HG03108 (cell line): ENCODE measurements around the gene MYO7B.

ENCODE experiments used
- ATAC-seq: cut with Tn5 transposase; IDR thresholded peaks from one replicate; pipeline ENCODE4 v1.9.1; 2021; ENCODE audit warnings: moderate library complexity; ENCODE audit not compliant: unreplicated experiment

MYO7B gene

DNA sequence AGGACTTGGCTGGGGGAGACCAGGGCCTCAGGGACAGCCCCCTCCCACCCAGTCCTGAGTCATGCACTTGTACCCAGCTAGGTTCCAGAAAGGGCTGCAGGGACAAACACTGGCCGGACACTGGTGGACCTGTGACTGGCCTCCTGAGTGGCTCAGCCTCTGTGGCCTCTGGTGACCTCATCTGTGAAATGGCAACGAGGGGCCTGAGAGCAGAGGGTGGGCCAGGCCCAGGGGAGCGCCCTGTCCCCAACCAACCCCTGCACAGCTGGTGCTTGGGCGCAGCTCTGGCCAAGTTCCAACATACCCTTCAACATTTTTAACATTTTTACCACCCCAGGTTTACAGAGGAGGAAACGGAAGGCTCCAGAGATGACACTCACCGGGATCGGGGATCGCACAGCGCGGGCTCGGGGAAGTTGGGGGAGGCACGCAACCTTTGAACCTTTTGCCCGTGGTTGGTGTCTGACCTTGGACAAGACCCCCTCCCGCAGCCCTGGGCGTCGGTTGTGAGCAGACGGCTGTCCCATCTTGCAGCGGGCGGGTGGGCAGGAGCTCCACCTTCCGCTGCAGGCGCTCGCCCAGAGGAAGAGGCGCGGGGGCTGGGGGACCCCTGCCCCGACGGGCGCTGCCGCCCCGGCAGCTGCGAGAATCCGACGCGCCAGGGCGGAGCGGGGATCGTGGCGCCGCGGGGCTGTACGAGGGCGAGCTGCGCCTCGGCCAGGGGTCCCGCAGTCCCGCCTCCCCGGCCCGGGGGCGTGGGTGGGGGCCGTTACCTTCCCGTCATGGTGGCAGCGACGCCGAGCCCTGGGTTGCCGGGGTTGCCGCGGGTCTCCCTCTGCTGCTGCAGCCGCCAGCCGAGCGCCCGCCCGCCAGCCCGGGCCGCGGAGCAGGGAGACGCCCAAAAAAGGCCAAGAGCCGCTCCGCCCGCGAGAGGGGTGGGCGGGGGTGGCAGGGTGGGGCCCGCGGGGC, 139.0 kb downstream of the MYO7B start:
- no peak for ATAC-seq

DNA sequence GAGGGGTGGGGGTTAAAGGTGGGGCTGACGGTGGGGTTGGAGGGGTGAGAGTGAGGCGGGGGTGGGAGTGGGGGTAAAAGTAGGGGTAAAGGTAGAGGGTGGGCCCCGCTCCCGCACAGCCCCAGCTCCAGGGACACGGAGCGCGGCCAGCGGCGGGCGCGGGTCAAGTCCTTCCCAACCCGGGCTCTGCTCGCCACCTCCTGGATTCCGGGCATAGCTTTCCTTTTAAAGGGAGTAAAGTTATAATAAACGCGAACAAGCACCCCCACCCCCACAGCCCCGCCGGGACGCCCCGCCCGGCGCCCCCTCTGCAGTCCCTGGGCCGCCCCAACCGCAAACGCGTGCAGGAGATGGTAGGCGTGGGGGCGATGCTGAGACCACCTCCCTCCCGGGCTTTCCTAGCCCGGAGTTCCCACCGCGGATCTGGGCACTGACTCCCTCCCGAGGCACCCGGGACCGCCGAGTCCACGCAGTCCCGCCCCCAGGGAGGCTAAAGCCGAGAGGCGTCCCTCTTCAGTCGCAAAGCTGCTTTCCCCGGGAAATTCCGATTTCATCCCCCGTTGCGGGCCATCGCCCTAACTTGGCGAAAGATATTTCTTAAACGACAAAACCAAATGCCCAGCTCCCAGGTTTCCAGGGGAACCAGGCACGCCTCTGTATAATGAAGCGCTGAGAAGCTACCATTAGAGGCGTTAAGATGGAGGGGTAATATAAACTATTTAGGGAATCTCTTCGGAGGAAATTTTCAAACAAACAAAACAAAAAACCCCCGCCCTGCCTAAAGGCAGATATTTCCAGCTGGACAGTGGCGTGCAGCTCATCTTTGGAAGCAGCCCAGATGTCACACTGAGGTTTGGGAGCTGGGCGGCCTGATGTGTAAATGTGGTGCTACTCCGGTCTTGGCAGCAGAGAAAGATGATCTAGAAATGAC, 140.1 kb downstream of the MYO7B start, which contains the start of gene LIMS2:
TSS of gene LIMS2 (minus strand) at position 200 of the 931 bp plus-strand sequence. CDS start 506 bp downstream, outside the sequence.
- no peak for ATAC-seq

DNA sequence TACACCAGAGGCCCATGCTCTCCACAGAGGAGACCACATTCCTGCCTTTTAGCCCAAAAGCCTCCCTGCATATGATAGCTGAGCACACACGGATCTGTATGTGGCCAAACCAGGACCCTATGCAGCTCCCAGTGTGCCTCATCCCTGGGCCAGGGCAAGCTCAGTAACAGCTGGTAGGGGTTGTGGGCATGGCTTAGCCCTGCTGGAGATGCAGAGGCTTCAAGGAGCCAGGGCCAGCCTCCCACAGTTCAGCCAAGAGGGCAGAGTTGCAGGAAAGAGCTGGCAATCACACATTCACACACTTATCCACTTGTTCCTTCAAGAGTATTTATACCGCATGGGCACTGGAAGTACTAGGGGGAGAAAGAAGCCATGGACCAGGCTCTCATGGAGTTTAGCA, 141.4 kb downstream of the MYO7B start:
- no peak for ATAC-seq

DNA sequence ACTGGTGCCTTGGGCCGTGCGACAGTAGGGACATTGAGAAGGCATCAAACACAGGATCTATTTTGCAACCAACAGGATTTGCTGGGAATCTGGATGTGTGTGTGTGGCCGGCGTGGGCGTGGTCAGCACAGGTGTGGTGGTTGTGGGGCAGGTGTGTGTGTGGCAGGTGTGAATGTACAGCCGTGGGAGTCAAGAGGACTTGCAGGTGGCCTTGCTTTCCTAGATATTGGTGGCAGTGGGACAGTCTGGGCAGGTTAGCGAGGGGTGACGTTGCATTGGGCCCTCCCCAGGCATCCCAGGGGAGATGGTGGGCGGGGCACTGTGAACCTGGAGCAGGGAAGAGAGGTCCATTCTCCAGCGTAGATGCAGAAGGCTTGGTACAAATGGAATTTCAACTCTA, 143.0 kb downstream of the MYO7B start:
- no peak for ATAC-seq

DNA sequence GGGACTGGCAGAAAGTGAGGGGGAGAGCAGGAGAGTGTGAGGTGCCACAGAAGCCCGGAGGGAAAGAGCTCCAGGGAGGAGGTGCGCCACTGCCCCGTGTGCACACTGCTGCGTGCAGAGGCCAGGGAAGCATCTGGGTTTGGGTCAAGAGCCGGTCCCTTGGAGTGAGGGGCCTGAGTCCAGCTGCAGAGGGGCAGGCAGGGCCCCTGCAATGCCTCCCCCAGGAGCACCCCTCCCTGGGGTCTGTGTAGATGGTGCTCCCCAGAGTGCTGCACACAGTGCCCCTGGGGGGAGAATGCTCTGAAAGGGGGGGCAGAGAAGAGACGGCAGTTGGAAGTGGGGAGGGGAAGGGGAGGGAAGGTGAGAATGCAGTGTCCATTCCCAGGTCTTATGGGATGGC, 143.5 kb downstream of the MYO7B start:
- no peak for ATAC-seq

DNA sequence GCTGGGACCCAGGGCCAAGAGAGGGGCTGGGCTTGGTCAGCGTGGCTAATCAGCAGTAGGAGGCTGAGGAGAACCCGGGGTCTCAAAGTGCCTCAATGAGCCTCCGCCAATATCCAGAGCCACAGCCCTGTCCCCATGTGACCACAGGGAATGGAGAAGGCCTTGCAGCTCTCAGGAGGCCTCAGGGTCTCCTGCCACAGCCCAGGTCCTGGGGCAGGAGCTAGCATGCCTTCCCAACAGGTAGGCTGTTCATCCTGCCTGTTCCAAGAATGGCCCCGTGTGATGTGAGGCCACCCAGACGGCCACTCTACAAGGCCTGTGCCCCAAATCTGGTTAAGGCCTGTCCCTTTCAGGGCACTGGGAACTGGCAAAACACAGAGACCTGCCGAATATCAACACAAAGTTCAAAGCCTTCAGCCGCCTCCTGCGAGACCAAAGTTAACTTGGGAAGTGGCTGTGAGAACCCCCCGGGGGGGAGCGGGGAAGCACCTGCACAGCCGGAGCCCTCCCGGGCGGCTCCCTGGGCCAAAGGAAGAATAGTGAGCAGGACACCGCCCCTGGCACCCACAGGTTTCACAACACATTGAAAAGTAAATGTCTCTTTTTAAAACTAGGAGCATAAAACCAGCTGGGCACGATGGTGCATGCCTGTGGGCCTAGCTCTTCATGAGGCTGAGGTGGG, 144.3 kb downstream of the MYO7B start:
- no peak for ATAC-seq

DNA sequence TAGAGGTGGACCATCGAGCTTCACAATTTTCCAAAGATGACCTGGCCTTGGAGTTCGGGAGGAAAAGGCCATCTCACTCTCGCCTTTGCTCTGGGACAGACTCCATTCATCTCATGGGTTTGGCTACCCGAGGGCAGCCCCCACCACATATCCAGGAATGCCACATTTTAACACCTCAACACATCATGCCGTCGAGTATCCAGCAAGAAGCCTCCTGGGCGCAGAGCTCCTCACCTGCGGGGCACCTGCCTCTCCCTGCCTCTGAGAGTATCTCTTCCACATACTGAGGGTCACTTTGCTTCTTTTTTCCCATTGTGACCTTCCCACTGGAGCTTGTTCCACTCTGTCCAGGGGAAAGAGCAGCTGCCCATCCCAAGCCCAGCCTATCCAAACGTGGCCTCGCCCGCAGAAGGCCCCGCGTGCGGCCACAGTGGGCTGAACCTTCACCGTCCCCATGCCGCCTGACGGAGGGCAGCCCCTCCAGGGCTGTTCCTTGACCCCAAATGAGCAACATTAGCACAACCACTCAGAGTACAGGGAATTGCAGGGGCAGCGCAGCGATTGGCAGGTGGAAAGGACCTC, 145.3 kb downstream of the MYO7B start:
- ATAC-seq, result no peak

DNA sequence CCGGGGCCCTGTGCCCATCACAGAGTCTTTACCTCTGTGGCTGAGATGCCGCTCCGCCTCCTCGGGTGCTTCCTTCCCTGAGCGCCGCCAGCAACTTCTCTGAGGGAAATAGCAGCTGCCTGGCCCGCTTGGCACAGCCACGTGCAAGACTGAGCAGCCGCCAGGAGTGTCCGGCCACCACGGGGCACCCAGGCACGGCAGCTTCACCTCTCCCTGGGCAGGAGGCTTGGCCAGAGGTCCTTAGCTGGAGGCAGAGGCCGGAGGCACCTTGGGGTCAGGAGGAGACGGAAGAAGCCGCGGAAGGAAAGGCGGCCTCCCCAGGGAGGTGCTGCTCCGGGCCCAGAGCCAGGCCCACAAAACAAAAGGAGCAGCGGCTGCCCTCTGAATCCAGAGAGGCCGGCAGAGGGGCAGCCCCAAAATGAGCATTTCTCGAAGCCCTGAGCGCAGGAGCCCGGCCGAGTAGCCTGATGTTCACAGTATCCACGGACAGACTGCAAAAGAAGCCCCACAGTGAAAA, 145.9 kb downstream of the MYO7B start:
- no peak for ATAC-seq

DNA sequence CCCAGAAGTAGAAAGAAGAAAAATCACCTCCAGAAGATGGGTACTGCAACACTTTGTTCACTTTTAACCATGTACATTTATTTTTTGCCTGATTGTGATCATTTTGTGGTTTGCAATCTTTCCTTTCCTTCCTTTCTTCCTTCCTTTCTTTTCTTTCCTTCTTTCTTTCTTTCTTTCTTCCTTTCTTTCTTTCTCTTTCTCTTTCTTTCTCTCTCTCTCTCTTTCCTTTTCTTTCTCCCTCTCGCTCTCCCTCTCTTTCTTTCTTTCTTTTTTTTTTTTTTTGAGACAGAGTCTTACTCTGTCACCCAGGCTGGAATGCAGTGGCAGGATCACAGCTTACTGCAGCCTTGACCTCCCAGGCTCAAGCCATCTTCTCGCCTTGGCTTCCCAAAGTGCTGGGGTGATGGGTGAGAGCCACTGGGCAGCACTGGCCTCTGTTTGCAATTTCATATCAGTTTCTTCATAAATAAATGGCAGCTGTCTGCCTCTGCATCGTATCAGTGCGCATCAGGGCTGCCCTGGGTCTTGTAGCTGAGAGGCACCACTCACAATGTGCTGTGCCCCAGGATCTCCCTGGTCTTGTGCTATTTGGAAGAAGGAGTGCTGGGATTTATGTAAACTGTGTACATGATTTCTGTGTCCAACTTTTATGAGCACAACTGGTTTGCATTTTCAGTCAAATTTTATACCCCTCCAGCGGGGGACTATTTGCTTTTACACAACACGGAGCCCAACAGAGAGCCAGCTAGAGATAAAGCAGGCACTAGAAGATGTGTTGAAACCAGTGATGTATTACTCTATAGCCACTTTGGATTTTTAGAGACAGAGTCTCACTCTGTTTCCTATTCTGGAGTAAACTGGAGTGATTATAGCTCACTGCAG, 146.7 kb downstream of the MYO7B start:
- no peak for ATAC-seq

DNA sequence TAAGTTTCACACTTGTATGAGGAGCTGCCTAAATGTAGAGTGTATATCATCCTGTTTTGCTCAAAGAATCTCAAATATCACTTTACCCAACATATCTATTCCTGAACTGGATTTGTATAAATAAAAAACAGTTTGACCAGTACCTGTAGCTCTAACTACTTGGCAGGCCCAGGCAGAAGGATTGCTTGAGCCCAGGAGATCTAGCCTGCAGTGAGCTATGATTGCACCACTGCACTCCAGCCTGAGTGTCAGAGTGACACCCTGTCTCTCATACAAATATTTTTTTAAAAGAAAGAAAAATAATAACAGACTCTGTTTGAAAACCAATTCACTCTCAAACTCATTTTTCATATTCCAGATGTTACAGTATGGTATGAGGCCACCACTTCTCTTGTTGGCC, 147.6 kb downstream of the MYO7B start:
- no peak for ATAC-seq

DNA sequence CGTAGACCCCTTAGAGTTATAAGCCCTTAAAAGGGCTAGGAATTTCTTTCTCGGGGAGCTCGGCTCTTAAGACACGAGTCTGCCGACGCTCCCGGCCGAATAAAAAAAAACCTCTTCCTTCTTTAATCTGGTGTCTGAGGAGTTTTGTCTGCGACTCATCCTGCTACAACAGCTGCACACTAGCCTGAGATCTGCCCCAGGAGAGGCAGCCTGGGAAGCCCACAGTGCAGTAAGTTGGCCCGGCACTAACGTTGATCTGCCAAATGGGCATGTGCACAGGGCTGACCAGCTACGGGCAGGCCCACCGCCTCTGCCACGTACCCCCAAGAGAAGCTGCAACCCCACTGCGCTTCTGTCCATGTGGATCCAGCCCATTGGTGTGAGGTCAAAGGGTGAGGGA, 148.3 kb downstream of the MYO7B start:
- no peak for ATAC-seq

DNA sequence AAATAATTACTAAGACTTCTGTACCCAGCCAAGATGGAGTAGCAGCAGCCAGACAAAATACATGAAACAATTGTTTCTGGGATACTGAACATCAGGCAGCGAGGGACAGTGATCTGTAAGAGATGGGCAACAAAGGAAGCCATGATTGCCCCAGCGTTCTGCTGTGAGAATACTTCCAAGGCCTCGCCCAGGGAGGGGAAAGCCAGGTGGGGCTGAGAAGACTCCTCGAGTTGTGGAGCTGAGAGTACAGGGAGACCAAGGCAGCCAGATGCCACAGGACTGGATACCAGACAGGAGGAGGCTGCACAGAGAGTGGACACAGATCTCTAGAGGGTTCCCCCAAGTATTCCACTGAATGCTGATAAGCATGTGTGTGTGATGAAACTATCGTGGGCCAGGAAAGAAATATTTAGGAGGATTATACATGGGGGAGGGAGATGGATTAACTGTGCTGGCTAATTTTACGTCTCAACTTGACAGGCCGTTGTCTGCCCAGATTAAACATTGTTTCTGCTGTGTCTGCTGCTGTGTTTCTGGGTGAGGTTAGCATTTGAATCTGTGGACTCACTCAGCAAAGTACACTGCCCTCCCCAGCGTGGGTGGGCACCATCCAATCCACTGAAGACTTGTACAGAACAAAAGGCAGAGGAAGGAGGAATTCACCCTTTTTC, 150.1 kb downstream of the MYO7B start:
- ATAC-seq, result no peak
